Measurements from ENCODE around the gene NUDT17.

DNA sequence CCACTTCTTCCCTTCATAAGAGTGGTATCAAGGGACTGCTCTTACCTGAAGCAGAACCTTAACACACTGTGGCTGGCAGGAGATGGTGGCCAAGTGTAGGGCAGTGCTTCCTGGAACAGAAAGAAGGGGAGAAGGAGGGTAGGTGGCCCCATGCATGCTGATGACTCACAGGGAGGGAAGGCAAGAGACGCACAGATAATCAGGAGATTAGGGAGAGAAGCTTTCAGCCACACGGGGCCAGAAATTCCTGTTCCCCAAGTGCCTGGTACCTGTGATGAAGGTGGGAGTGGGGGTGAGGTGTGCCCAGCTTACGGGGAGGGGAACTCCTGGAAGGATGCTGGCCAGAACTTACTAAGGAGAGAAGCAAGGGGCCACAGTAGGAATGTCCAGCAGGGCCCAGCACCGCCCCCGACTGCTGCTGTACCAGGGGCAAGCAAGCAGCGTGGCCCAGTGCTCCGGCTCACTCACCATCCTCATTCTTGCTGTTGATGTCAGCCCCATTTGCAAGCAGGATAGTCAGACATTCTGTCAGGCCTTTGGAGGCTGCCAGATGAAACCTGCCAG, 32.6 kb downstream of the NUDT17 start:
- TF ChIP-seq, protein P1, sequence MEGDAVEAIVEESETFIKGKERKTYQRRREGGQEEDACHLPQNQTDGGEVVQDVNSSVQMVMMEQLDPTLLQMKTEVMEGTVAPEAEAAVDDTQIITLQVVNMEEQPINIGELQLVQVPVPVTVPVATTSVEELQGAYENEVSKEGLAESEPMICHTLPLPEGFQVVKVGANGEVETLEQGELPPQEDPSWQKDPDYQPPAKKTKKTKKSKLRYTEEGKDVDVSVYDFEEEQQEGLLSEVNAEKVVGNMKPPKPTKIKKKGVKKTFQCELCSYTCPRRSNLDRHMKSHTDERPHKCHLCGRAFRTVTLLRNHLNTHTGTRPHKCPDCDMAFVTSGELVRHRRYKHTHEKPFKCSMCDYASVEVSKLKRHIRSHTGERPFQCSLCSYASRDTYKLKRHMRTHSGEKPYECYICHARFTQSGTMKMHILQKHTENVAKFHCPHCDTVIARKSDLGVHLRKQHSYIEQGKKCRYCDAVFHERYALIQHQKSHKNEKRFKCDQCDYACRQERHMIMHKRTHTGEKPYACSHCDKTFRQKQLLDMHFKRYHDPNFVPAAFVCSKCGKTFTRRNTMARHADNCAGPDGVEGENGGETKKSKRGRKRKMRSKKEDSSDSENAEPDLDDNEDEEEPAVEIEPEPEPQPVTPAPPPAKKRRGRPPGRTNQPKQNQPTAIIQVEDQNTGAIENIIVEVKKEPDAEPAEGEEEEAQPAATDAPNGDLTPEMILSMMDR (IDR thresholded peaks at IDR 0.05) = no peak
- no peak for TF ChIP-seq POLR2A (IDR thresholded peaks at IDR 0.05)

Measured in heart left ventricle (tissue), 13 donors.